HCT116 (cell line): ENCODE results near the gene TMIGD3.
A peak's percentile ranks its signal among the peaks of the same experiment; 100 is the strongest.

Source experiments
- CTCF ChIP-seq, 3 experiments: fragments of 200-600 bp in 1 of 3; sonication (generic) in 1 of 3; IDR thresholded peaks in 2 of 3; conservative IDR thresholded peaks in 1 of 3; 2 replicates each; pipeline ENCODE4 v1.5.1; 2012 to 2017; ENCODE audit warnings: low read depth in 2 of 3, low read length in 2 of 3, antibody characterized with exemption in 1 of 3, borderline replicate concordance in 1 of 3, control low read depth in 1 of 3, mild to moderate bottlenecking in 1 of 3, mixed read lengths in 1 of 3, mixed run types in 1 of 3, moderate library complexity in 1 of 3; ENCODE audit not compliant: insufficient read depth in 1 of 3
- EZH2 ChIP-seq: fragments of 200-600 bp; sonication (generic); IDR thresholded peaks from 2 replicates; pipeline ENCODE4 v1.6.1; 2017; ENCODE audit warnings: antibody characterized with exemption, mixed run types
- EZH2phosphoT487 ChIP-seq: fragments of 200-600 bp; IDR thresholded peaks from 2 replicates; pipeline ENCODE4 v1.6.1; 2018; ENCODE audit warnings: antibody characterized with exemption, borderline replicate concordance
- MAX ChIP-seq: IDR thresholded peaks from 2 replicates; pipeline ENCODE4 v1.6.1; 2012
- POLR2A ChIP-seq: IDR thresholded peaks from 2 replicates; pipeline ENCODE4 v1.7.0; 2011; ENCODE audit warnings: borderline replicate concordance; ENCODE audit not compliant: insufficient read depth, insufficient read length; ENCODE audit errors: extremely low read depth
- RAD21 ChIP-seq: IDR thresholded peaks from 2 replicates; pipeline ENCODE4 v1.6.1; 2012; ENCODE audit warnings: low read depth, mild to moderate bottlenecking
- SIN3A ChIP-seq: IDR thresholded peaks from 2 replicates; pipeline ENCODE4 v1.6.1; 2012; ENCODE audit warnings: low read depth
- SP1 ChIP-seq: IDR thresholded peaks from 2 replicates; pipeline ENCODE4 v1.6.1; 2012; ENCODE audit warnings: low read depth
- TF ChIP-seq, protein P1 (sequence below): IDR thresholded peaks from 2 replicates; pipeline ENCODE4 v1.6.1; 2012

- TF ChIP-seq, protein P1, sequence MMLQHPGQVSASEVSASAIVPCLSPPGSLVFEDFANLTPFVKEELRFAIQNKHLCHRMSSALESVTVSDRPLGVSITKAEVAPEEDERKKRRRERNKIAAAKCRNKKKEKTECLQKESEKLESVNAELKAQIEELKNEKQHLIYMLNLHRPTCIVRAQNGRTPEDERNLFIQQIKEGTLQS = no peak
- TF ChIP-seq EZH2 = no peak
- no peak for TF ChIP-seq POLR2A
- TF ChIP-seq RAD21 = no peak
- no peak for TF ChIP-seq SIN3A
- TF ChIP-seq CTCF (IDR thresholded peaks at IDR 0.05 in 2 of 3, conservative IDR thresholded peaks at IDR 0.05 in 1 of 3; ENCODE audit: borderline replicate concordance in 1 of 3, insufficient read depth in 1 of 3, low read depth in 2 of 3, low read length in 2 of 3) = peak in 2 of 3 experiments; percentile 29 to 38; a peak in 4 of 6 replicates
- TF ChIP-seq MAX = no peak
- no peak for TF ChIP-seq EZH2phosphoT487
- no peak for TF ChIP-seq SP1
These were observed 12.6 kb upstream of the TMIGD3 start for GRCh38 chr1:111516005-111516535.
